Hippocampal formation (tissue), 2 donors: ENCODE measurements around the gene LGR5.

Experiments
- DNase-seq, 2 donors: peaks; one replicate each; lab custom pipeline; 2025; lab: John Stamatoyannopoulos, UW

The LGR5 gene

GRCh38 chr12:71439362-71439612, 311 bp upstream of the LGR5 start:
- DNase-seq = no peak

- DNase-seq = no peak
Measured at GRCh38 chr12:71440345-71440762, 756 bp downstream of the LGR5 start.

GRCh38 chr12:71440763-71441748, 1.5 kb downstream of the LGR5 start:
- DNase-seq = no peak

- no peak for DNase-seq
Measured at GRCh38 chr12:71441836-71442566, 2.4 kb downstream of the LGR5 start.

GRCh38 chr12:71442567-71442931, 3.0 kb downstream of the LGR5 start:
- DNase-seq = no peak

- no peak for DNase-seq
Measured at GRCh38 chr12:71445071-71445470, 5.5 kb downstream of the LGR5 start.

GRCh38 chr12:71447691-71448132, 8.1 kb downstream of the LGR5 start:
- peak; percentile 45 to 55 for DNase-seq

GRCh38 chr12:71448150-71448581, 8.6 kb downstream of the LGR5 start:
- no peak for DNase-seq

- no peak for DNase-seq
Measured at GRCh38 chr12:71449373-71450070, 9.9 kb downstream of the LGR5 start.

GRCh38 chr12:71452006-71452405, 12.4 kb downstream of the LGR5 start:
- DNase-seq = no peak

GRCh38 chr12:71455028-71455737, 15.6 kb downstream of the LGR5 start:
- no peak for DNase-seq

GRCh38 chr12:71456316-71456715, 16.7 kb downstream of the LGR5 start:
- peak in 1 of 2 donors; percentile 81 for DNase-seq

GRCh38 chr12:71456990-71457389, 17.4 kb downstream of the LGR5 start:
- DNase-seq = no peak

- no peak for DNase-seq
Measured at GRCh38 chr12:71460318-71460717, 20.7 kb downstream of the LGR5 start.

GRCh38 chr12:71460850-71461609, 21.4 kb downstream of the LGR5 start:
- no peak for DNase-seq

- no peak for DNase-seq
Measured at GRCh38 chr12:71461787-71462328, 22.3 kb downstream of the LGR5 start.

GRCh38 chr12:71465796-71466195, 26.2 kb downstream of the LGR5 start:
- DNase-seq = no peak

GRCh38 chr12:71469258-71469750, 29.7 kb downstream of the LGR5 start:
- no peak for DNase-seq

- no peak for DNase-seq
Measured at GRCh38 chr12:71472441-71472911, 32.9 kb downstream of the LGR5 start.

GRCh38 chr12:71474791-71475190, 35.2 kb downstream of the LGR5 start:
- no peak for DNase-seq
